Thyroid gland (tissue), 4 donors: ENCODE data around the gene TECPR2.

ENCODE experiments used
- CTCF ChIP-seq, 6 experiments: fragments of 200-600 bp in 3 of 6; fragments of 450-650 bp in 3 of 6; sonication (generic) in 3 of 6; IDR thresholded peaks; one replicate each; pipeline ENCODE4 v1.5.1; 2016 to 2019; ENCODE audit warnings: antibody characterized with exemption in 6 of 6, mild to moderate bottlenecking in 2 of 6, inconsistent platforms in 1 of 6, moderate library complexity in 1 of 6
- POLR2A ChIP-seq, 2 donors: fragments of 450-650 bp; IDR thresholded peaks; one replicate each; pipeline ENCODE4 v1.6.1; 2017; ENCODE audit warnings: antibody characterized with exemption in 2 of 2, mild to moderate bottlenecking in 2 of 2, moderate library complexity in 1 of 2

- TF ChIP-seq CTCF (IDR thresholded peaks at IDR 0.05) (no peak), POLR2A (IDR thresholded peaks at IDR 0.05) (no peak)
These were observed 11.7 kb upstream of the TECPR2 start for GRCh38 chr14:102351023-102351422.
